ENCODE results near the gene EDC4.

Gene EDC4

DNA sequence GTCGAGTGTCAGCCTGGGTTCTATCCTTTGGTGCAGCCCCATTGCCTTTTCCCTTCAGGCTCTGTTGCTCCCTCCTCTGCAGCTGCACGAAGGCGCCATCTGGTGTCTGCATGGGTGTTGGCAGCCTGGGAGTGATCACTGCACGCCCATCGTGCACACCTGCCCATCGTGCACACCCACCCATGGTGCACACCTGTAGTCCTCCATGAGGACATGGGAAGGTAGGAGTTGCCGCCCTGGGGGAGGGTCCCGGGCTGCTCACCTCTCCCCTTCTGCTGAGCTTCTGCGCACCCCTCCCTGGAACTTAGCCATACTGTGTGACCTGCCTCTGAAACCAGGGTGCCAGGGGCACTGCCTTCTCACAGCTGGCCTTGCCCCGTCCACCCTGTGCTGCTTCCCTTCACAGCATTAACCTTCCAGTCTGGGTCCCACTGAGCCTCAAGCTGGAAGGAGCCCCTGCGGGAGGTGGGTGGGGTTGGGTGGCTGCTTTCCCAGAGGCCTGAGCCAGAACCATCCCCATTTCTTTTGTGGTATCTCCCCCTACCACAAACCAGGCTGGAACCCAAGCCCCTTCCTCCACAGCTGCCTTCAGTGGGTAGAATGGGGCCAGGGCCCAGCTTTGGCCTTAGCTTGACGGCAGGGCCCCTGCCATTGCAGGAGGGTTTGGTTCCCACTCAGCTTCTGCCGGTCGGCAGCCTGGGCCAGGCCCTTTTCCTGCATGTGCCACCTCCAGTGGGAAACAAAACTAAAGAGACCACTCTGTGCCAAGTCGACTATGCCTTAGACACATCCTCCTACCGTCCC is 55.9 kb downstream of the EDC4 start:
- H3K9me3 Mint-ChIP-seq, result no peaks in the 10 kb centered on the region
- H3K27me3 Mint-ChIP-seq (ENCODE audit: low read depth), result no peaks in the 10 kb centered on the region
- H3K36me3 Mint-ChIP-seq (ENCODE audit: low read depth), result no peaks in the 10 kb centered on the region
- H3K27ac Mint-ChIP-seq, result no peak overlapping the region
- peaks cover under 1% of the 10 kb centered on the region for H3K4me1 Mint-ChIP-seq
- H3K4me3 Mint-ChIP-seq, result no peak overlapping the region
- peak; percentile 73 to 83 (median 80) for TF ChIP-seq CTCF (IDR thresholded peaks at IDR 0.05; ENCODE audit: unreplicated experiment in 3 of 3)

GRCh38 chr16:67930191-67930590 is 57.3 kb downstream of the EDC4 start:
- no peaks in the 10 kb centered on the region for H3K9me3 Mint-ChIP-seq
- no peaks in the 10 kb centered on the region for H3K27me3 Mint-ChIP-seq (ENCODE audit: low read depth)
- no peaks in the 10 kb centered on the region for H3K36me3 Mint-ChIP-seq (ENCODE audit: low read depth)
- H3K27ac Mint-ChIP-seq, result no peak overlapping the region
- no peak for TF ChIP-seq CTCF (IDR thresholded peaks at IDR 0.05; ENCODE audit: unreplicated experiment in 3 of 3)
- H3K4me3 Mint-ChIP-seq, result no peak overlapping the region
- peaks cover 14% of the 10 kb centered on the region for H3K4me1 Mint-ChIP-seq

DNA sequence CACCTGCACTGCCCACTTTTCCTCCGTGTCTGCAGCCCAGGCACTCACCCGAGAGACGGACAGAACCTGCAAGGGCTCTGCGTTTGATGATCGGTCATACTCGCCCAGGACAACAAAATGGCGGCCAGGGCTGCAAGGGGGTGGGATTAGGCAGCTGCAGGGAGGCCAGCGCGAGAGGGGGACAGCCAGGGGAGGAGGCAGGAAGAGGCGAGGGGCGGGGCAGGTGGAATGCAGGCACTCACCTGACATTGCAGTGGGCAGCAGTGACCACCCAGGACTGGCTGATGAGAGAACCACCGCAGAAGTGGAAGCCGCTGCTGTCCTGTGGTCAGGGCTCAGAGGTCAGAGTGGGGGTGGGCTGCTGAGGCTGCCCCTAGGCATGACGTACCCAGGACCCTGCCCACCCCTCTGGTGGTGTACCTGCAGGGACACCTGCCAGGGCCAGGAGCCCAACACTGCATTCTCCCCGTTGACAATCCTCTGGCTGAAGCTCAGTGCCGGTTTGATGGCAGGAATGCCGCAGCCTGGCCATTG is 57.9 kb downstream of the EDC4 start:
- TF ChIP-seq CTCF (IDR thresholded peaks at IDR 0.05; ENCODE audit: unreplicated experiment in 3 of 3), result no peak
- Mint-ChIP-seq H3K27me3 (ENCODE audit: low read depth) (no peaks in the 10 kb centered on the region), H3K9me3 (no peaks in the 10 kb centered on the region), H3K4me1 (peaks cover 20% of the 10 kb centered on the region), H3K36me3 (ENCODE audit: low read depth) (no peaks in the 10 kb centered on the region), H3K4me3 (no peak overlapping the region), H3K27ac (no peak overlapping the region)

Measured in nephron (organoid).